Measurements from ENCODE around the gene TFF1. TPM values are rescaled to one million over a fixed set of nuclear protein-coding genes. Genes with fewer than 3 reads are reported as not detected.

Gene TFF1
- total RNA-seq, 1 donor from 2014 or later: not detected

DNA sequence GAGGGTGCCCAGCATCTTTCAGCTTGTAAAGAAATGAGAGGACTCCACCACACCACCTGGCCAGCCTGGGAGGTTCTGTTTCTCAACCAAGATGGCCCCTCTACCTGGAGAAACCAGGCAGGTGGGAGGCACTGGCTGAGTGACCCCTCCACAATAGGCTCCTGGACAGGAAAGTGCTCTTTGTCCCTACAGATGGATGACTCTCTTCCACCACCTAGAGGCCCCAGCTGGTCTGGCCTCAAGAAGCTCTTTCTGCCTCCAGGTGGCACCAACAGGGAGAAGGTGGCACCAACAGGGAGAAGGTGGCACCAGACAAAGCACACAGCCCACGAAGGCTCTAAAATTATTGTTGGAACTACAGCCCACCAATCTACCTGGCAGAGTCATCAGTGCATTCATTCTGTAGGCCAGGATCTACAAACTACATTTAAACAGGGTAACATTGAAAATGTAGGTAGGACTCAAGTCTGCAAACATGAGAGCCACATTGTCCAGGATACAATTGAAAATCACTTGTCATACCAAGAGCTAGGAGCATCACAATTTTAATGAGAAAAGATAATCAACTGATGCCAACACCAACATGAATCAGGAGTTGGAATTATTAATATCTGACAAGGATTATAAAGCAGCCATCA lies 15.1 kb upstream of the TFF1 start:
- ChIA-PET CTCF (no interaction called here), POLR2A (no interaction called here)
- DNase-seq (no peak), ATAC-seq (ENCODE audit: low read depth) (no peak)
- TF ChIP-seq, protein P1, sequence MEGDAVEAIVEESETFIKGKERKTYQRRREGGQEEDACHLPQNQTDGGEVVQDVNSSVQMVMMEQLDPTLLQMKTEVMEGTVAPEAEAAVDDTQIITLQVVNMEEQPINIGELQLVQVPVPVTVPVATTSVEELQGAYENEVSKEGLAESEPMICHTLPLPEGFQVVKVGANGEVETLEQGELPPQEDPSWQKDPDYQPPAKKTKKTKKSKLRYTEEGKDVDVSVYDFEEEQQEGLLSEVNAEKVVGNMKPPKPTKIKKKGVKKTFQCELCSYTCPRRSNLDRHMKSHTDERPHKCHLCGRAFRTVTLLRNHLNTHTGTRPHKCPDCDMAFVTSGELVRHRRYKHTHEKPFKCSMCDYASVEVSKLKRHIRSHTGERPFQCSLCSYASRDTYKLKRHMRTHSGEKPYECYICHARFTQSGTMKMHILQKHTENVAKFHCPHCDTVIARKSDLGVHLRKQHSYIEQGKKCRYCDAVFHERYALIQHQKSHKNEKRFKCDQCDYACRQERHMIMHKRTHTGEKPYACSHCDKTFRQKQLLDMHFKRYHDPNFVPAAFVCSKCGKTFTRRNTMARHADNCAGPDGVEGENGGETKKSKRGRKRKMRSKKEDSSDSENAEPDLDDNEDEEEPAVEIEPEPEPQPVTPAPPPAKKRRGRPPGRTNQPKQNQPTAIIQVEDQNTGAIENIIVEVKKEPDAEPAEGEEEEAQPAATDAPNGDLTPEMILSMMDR (IDR thresholded peaks at IDR 0.05): no peak
- intact Hi-C loops (cut with micrococcal nuclease): no loop called here
- Mint-ChIP-seq H3K4me1 (peaks cover 35% of the 10 kb centered on the region), H3K27ac (no peak overlapping the region), H3K4me3 (no peak overlapping the region), H3K27me3 (peaks cover 6% of the 10 kb centered on the region), H3K9me3 (peaks cover 12% of the 10 kb centered on the region), H3K36me3 (ENCODE audit: low read depth) (peaks cover 2% of the 10 kb centered on the region)

DNA sequence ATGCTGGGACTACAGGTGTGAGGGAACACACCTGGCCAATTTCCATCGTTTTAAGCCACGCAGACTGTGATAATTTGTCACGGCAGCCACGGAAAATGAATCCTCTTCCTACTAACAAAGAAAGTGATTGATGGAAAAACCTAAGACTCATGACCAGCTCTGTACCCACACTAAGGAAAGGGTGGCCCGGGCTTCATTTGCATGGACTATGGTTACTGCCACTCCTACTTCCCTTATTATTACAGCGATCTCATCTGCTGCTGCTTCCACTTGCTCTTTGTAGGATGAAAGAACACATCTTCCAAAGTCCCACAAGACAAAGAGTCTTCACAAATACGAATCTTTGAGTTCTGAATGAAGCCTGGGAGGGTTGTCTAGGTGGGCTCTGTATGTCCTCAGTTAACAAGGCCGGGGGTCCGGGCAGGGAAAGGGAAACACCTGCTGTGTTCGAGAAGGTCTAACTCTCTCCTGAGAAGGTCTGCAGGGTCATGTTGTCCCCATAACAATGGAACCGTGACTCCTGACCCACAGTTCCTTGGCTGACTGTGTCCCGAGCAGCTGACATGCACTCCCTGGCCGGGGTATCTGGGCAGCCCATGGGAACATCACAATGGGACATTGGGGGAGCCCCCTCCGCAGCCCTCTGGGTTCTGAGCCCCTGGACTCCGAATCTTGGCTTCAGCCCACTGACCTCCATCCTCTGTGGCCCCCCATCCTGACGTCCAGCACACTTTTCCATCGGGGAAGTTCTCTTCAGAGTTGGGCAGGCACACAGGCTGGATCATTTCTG lies 13.3 kb upstream of the TFF1 start:
- ATAC-seq (ENCODE audit: low read depth): peak; percentile 64
- H3K4me1 Mint-ChIP-seq: peaks cover 21% of the 10 kb centered on the region
- peaks cover 2% of the 10 kb centered on the region for H3K36me3 Mint-ChIP-seq (ENCODE audit: low read depth)
- H3K27ac Mint-ChIP-seq: no peak overlapping the region
- no peak for DNase-seq
- ChIA-PET POLR2A (no interaction called here), CTCF (no interaction called here)
- peaks cover 12% of the 10 kb centered on the region for H3K9me3 Mint-ChIP-seq
- peak overlapping the region; percentile 64 for H3K4me3 Mint-ChIP-seq
- intact Hi-C loops (cut with micrococcal nuclease): no loop called here
- TF ChIP-seq, protein P1 (IDR thresholded peaks at IDR 0.05): no peak
- H3K27me3 Mint-ChIP-seq: peaks cover 11% of the 10 kb centered on the region

DNA sequence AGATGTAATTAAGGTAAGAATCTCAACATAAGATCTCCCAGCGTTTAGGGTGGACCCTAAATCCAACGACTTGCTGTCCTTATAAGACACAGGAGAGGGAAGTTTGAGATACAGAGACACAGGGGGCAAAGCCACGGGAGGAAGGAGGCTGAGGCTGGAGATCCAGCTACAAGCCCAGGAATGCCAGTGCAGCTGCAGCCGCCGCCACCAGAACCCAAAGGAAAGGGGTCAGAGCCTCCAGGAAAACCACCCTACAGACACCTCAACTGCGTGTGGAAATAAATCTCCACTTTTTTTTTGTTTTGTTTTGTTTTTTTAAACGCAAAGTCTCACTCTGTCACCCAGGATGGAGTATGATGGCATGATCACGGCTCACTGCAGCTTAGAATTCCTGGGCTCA lies 12.1 kb upstream of the TFF1 start:
- H3K9me3 Mint-ChIP-seq: peaks cover 12% of the 10 kb centered on the region
- no peak overlapping the region for H3K4me3 Mint-ChIP-seq
- peaks cover 10% of the 10 kb centered on the region for H3K4me1 Mint-ChIP-seq
- CTCF ChIA-PET: no interaction called here
- intact Hi-C loops (cut with micrococcal nuclease): no loop called here
- DNase-seq (no peak), ATAC-seq (ENCODE audit: low read depth) (no peak)
- H3K27ac Mint-ChIP-seq: no peak overlapping the region
- POLR2A ChIA-PET: no interaction called here
- peaks cover 2% of the 10 kb centered on the region for H3K36me3 Mint-ChIP-seq (ENCODE audit: low read depth)
- TF ChIP-seq, protein P1 (IDR thresholded peaks at IDR 0.05): no peak
- peaks cover 13% of the 10 kb centered on the region for H3K27me3 Mint-ChIP-seq

DNA sequence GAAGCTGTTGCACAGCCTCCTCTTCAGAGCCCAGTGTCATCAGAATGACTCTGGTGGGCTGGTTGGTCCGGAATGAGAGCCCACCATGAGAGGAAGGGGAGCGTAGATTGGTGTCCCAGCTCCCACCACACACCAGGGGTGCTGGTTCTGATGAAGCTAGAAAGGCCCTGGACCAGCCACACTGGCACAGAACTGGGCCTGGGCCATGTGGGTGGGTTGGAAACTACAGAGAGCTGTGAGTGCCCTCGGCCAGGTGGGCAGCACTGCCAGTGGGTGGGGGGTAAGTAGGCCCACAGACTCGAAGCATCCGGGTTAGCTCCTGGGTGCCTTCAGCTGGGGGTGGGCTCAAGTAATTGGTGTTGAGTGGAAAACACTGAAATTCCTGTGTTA lies 11.6 kb upstream of the TFF1 start:
- ChIA-PET POLR2A (no interaction called here), CTCF (no interaction called here)
- no peak for DNase-seq
- peaks cover 2% of the 10 kb centered on the region for H3K36me3 Mint-ChIP-seq (ENCODE audit: low read depth)
- intact Hi-C loops (cut with micrococcal nuclease): no loop called here
- no peak overlapping the region for H3K27ac Mint-ChIP-seq
- peaks cover 13% of the 10 kb centered on the region for H3K27me3 Mint-ChIP-seq
- TF ChIP-seq, protein P1 (IDR thresholded peaks at IDR 0.05): no peak
- H3K9me3 Mint-ChIP-seq: peaks cover 12% of the 10 kb centered on the region
- H3K4me1 Mint-ChIP-seq: peaks cover 10% of the 10 kb centered on the region
- H3K4me3 Mint-ChIP-seq: no peak overlapping the region
- ATAC-seq (ENCODE audit: low read depth): no peak

DNA sequence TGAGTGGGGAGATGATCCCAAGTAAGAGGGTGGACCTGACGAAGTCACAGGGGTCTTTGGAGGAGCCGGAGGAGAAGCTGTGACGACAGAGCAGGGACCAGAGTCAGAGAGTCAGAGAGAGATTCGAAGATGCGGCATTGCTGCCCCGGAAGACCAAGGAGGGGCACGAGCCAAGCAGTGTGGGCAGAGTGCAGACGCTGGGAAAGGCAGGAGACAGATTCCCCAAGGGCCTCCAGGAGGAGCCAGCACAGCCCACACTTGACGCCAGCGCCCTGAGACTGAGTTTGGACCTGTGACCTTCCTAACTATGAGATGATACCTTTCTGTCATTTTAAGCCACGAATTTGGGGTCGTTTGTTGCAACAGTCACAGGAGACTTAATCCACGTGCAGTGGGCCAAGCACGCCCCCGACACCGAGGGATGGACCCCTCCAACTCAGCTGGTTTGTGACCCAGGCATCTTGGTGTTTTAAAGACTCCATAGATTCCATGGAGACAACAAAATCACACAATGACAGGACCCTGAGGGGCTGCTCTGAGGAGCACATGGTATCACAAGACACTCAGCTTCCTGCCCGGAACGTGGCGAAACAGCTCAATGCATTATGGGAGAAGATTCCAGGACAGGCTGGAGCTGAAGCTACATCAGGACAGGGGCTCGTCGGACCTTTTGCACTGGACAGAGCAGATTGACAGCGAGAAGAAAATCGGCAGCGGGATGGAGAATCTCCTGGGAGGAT lies 11.0 kb upstream of the TFF1 start:
- H3K27me3 Mint-ChIP-seq: peaks cover 13% of the 10 kb centered on the region
- DNase-seq: no peak
- POLR2A ChIA-PET: no interaction called here
- no peak overlapping the region for H3K27ac Mint-ChIP-seq
- peaks cover 9% of the 10 kb centered on the region for H3K9me3 Mint-ChIP-seq
- peaks cover 10% of the 10 kb centered on the region for H3K4me1 Mint-ChIP-seq
- ATAC-seq (ENCODE audit: low read depth): no peak
- intact Hi-C loops (cut with micrococcal nuclease): no loop called here
- H3K4me3 Mint-ChIP-seq: no peak overlapping the region
- CTCF ChIA-PET: no interaction called here
- TF ChIP-seq, protein P1 (IDR thresholded peaks at IDR 0.05): no peak
- peaks cover 2% of the 10 kb centered on the region for H3K36me3 Mint-ChIP-seq (ENCODE audit: low read depth)

Measured in activated B cell treated with CpG ODN at 0.5 μM for 24 hours (primary cell).